GM19239 (cell line): Measurements from ENCODE around the gene CYP1A2.
"Not testable (repeated sequence)": the region's sequence is repeated elsewhere in the genome, so short reads cannot be mapped to it uniquely, and the experiment has no call there.

Experiments
- DNase-seq: peaks from one replicate; pipeline ENCODE4 v3.0.0; 2011; ENCODE audit warnings: low spot score; ENCODE audit not compliant: insufficient read length
- FAIRE-seq: peaks from 2 replicates; lab custom pipeline; 2011; peaks lifted over from hg19 to GRCh38; lab: Jason Lieb, UNC

The CYP1A2 gene

GRCh38 chr15:74775132-74775562, 26.5 kb downstream of the CYP1A2 start:
- peak; percentile 78 for FAIRE-seq
- DNase-seq = no peak

DNA sequence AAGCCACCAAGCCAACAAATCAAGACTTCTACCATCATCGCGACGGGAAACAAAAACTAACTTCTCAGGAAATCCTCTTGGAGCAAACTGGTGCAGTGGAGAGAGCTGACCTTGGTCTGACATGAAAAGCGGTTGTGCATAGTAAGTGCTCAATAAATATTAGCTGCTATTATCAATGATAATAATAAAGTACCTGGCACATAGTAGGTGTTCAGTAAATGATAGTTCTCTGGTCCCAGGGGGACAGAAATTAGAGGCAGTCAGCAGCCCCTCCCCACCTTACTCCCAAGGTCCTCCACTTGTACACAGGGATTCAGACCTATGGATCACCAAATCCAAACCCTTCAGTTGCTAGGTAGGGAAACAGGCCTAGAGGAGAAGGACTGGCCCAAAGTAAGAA, 27.2 kb downstream of the CYP1A2 start:
- DNase-seq (no peak), FAIRE-seq (no peak)

- DNase-seq (peak; percentile 71), FAIRE-seq (peak; percentile 99)
Observed at GRCh38 chr15:74776821-74777768, 28.4 kb downstream of the CYP1A2 start.

- FAIRE-seq = no peak
- no peak for DNase-seq
Observed at GRCh38 chr15:74777769-74778598, 29.3 kb downstream of the CYP1A2 start.

DNA sequence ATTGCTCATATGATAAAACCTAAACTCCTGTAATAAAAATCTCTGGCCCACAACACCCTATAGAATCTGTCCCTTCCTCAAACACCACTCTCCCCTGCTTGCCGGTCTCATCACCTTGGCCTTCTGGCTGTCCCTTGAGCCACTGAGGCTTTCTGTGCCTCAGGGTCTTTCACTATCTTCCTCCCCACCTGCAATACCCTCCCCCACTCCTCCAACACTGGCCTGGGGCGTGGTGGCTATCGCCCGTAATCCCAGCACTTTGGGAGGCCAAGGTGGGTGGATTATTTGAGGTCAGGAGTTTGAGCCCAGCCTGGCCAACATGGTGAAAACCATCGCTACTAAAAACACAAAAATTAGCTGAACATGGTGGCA, 29.9 kb downstream of the CYP1A2 start:
- no peak for FAIRE-seq
- DNase-seq = no peak

DNA sequence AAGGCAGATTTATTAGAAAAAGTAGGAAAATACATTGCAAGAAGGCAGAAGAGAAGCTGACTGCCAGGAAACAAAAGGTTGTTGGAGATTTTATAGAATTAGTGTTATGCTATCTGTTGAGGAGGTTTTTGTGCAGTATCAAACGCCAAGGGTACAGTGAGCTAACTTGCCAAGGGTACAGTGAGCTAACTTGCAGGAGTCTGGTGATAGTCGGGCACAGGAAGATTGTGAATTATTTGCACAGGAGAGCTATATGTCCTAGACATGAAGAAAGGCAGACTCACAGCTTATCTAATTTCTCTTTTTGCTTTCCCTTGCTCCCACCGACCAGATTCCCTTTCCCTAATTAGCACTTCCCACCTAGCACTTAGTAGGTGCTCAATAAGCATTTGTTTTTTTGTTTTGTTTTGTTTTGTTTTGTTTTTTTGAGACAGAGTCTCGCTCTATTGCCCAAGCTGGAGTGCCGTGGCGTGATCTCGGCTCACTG, 30.6 kb downstream of the CYP1A2 start:
- FAIRE-seq (no peak), DNase-seq (no peak)

- DNase-seq = no peak
- FAIRE-seq = peak; percentile 66
Observed at GRCh38 chr15:74780523-74781430, 32.1 kb downstream of the CYP1A2 start.

DNA sequence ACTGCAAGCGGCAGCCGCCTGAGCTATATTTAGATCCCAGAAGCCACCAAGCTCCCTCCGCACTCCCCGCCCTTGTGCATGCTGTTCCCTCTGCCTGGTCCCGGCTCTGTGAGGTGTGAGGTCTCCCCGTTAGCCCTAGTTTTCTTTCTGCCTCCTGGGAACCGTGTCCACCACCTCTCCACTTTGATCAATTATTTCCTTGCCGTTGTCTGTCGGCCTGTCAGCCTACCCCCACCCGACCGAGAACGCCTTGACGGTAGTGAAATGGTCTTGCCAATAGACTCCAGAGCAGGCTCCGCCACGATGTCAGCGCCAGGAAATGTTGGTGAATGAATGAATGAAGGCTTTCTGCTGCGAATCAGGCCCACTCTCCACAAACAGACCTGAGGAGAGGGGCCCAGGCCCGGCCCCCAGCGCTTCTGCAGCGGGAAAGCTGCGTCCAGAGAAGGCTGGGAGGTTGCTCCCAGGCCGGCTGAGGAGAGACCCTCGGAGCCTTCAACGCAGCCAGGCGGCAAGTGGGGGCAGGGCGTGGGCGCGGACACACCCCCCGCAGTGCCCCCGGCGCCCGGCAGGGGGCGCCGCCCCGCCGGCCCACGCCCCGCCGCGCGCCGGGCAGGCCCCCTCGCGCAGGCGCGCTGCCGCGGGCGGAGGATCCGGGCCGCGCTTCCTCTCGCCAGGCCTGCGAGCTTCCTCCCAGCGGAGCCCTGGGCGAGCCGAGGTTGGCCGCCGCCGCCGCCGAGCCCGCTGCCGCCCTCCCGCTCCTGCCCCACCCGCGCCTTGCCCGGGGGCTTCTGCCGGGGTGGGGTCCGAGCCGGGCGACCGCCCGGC, 33.0 kb downstream of the CYP1A2 start, which contains the start of gene CSK:
CSK (plus strand) TSS at position 650 of the 828 bp plus-strand sequence. CDS start 16,218 bp downstream, outside the sequence.
- FAIRE-seq (peak; percentile 61), DNase-seq (no peak)

DNA sequence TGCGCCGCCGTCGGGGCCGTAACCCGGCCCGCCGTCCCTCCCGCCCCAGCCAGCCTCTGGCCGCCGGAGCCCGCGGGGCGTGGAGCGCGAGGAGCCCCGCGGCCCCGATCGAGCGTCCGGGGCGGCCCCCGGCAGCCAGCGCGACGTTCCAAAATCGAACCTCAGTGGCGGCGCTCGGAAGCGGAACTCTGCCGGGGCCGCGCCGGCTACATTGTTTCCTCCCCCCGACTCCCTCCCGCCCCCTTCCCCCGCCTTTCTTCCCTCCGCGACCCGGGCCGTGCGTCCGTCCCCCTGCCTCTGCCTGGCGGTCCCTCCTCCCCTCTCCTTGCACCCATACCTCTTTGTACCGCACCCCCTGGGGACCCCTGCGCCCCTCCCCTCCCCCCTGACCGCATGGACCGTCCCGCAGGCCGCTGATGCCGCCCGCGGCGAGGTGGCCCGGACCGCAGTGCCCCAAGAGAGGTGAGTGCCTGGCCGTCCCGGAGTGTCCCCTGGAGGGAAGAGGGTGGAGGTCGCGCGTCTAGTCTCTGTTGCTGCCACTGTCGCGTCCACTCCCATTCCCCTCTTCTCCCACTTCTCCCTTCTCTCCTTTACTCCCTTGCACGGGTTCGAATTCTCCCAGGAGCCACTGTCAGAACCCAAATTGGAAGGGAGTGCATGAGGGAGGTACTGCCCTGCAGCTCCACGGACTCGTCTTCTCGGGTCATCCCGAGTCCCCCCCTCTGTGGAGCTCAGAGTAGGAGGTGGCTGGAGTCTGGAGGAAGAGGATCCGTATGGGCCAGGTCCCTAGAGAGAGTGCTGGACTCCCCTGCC, 33.8 kb downstream of the CYP1A2 start:
- FAIRE-seq (no peak), DNase-seq (no peak)

DNA sequence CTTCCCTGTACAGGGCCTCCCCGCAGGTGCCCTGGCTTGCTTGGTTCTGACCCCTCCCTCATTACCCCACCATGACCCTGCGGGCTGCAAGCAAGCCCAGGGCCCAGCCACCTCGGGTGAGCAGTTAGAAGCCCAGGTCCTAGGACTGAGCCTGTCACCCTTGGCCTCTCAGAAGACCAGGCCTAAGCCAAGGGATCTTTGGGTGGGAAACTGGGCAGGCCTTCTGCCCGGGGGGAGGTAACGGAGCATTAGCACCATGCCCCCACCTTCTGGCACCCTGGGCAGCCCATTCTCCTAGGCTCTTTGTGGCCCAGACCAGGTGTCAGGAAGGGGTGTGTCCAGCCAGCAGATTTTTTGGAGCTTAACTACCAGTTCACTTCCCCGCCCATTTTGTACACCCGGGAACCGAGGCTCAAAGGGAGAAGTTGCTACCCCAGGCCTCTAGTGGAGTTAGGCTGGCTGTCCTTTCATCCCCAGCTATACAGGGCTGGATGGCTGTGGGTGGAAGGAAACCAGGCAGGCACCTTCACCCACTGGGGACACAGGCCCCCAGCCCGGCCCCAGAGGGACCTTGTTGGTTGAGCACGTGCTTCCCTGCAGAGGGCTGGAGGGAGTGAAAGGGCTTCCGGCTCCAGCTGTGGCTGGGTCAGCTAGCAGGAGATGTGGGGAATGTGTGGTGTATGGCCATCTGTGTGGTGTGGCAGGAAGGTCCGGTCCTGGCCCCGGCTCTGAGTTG, 34.6 kb downstream of the CYP1A2 start:
- DNase-seq = no peak
- FAIRE-seq = peak; percentile 66

DNA sequence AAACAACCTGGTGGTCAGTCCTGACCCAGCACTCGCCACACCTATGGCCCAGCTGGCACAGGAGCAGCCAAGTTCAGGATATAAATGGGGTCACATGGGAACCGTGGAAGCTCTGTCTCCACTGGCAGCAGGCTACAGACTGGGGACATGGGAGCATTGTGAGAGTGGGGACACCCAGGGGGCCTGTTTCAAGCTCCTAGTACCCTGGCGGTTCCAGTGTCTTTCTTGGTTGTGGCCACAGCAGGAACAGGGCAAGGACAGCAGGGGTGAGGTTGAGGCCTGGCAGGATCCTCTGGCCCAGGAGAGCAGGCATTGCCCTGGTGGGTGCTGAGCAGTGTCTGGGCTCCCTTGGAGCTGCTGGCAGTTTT, 35.1 kb downstream of the CYP1A2 start:
- no peak for DNase-seq
- no peak for FAIRE-seq

GRCh38 chr15:74784426-74785193, 36.0 kb downstream of the CYP1A2 start:
- DNase-seq (no peak), FAIRE-seq (peak; percentile 64)

DNA sequence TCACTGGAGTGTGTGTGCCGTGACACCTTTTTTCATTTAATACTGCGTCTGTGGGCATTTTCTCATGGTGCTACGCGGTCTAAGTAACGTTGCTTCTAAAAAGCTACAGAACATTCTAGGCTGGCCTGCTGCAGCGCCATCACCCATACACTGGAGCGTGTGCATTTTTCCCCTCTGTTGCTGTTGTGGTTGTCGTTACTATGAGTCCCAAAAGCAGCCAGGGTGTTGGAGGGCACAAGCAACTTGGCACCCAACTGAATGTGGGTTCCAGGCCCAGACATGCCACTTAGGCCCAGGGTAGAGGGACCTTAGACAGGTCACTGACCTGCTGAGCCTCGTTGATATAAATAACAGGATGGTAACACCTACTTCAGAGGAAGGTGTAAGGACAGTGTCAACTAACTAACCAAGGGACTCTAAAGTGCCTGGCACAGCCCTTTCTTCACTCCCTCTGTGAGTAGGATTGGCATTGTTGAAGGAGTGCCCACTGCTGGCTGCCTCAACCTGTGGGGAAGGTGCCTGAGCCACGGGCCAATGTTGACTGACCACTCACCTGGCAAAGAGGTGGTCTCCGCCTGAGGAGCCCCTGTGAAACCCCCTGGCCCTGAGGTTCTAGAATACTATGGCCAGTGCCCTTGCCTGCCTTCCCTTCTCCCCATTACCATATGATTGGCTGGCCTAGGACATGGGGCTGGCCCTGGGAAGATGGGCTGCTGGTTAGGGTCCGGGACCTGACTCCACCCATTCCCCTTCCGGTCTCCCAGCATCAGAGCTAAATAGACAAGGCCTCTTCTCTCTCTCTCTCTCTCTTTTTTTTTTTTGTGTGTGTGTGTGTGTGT, 36.8 kb downstream of the CYP1A2 start:
- DNase-seq (no peak), FAIRE-seq (peak; percentile 89)

- DNase-seq, FAIRE-seq: not testable (repeated sequence)
Observed at GRCh38 chr15:74786081-74786480, 37.4 kb downstream of the CYP1A2 start.

DNA sequence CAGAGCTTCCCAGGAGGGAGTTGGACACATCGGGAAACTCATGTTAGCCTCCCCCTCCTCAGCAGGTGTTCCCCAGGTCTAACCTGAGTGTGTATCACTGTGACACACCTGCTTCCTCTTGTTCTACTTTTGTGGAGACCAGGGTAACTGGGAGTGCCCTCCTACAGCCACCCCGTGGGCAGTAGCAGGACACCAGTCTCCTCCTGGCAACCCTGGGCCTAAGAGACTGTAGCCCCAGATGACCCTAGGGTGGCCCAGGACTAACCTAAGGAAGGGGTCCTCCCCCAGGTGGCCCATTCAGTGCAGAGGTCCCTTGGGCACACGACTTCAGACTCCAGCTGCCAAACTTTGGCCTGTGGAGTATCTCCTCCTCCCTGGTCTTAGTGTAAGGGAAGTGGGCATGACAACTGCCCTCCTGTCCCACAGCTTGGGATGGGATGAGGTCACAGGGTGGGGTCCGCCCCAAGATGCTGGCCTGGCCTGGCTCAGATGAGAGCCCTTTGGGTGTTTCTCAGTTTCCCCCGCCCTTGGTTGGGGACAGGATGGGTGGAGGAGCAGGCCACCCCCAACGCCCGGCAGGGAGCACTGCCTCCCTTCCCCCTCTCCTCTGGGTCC, 38.0 kb downstream of the CYP1A2 start:
- DNase-seq = no peak
- FAIRE-seq = peak; percentile 68
